Spleen (tissue), 11 donors: Measurements from ENCODE around the gene SARS2. TPM values are rescaled to one million over a fixed set of nuclear protein-coding genes. Genes with fewer than 3 reads are reported as not detected.
A peak's percentile ranks its signal among the peaks of the same experiment; 100 is the strongest.

Experiments
- DNase-seq: peaks from one replicate; pipeline ENCODE4 v3.0.0-alpha.2; 2020
- H3K27ac ChIP-seq, 8 donors: fragments of 200-600 bp; sonication (generic) in 7 of 8; 1 replicate in 4 of 8; 2 replicates in 4 of 8; pipeline versions ENCODE4 v1.5.0 to v1.8.0; 2016 to 2021; ENCODE audit warnings: inconsistent platforms in 4 of 8, mild to moderate bottlenecking in 4 of 8, moderate library complexity in 1 of 8
- H3K27me3 ChIP-seq, 7 donors: fragments of 200-600 bp; sonication (generic) in 6 of 7; replicated peaks in 1 of 7; 1 replicate in 4 of 7; 2 replicates in 3 of 7; pipeline versions ENCODE4 v1.5.0 to v1.8.0; 2016 to 2021; ENCODE audit warnings: inconsistent platforms in 3 of 7, mild to moderate bottlenecking in 1 of 7
- H3K36me3 ChIP-seq, 6 donors: fragments of 200-600 bp; sonication (generic) in 5 of 6; 1 replicate in 4 of 6; 2 replicates in 2 of 6; pipeline versions ENCODE4 v1.5.0 to v1.8.0; 2016 to 2021; ENCODE audit warnings: inconsistent platforms in 2 of 6
- H3K4me1 ChIP-seq, 6 donors: fragments of 200-600 bp; sonication (generic) in 5 of 6; 1 replicate in 3 of 6; 2 replicates in 3 of 6; pipeline versions ENCODE4 v1.5.0 to v1.8.0; 2016 to 2021; ENCODE audit warnings: inconsistent platforms in 3 of 6
- H3K4me3 ChIP-seq, 8 donors: fragments of 200-600 bp; sonication (generic) in 7 of 8; 1 replicate in 4 of 8; 2 replicates in 4 of 8; pipeline versions ENCODE4 v1.5.0 to v1.8.0; 2016 to 2021; ENCODE audit warnings: inconsistent platforms in 4 of 8, mild to moderate bottlenecking in 4 of 8, moderate library complexity in 2 of 8
- H3K9me3 ChIP-seq, 8 donors: fragments of 200-600 bp; sonication (generic) in 7 of 8; 1 replicate in 4 of 8; 2 replicates in 4 of 8; pipeline versions ENCODE4 v1.5.0 to v1.8.0; 2016 to 2021; ENCODE audit warnings: inconsistent platforms in 4 of 8
- CTCF ChIP-seq, 11 experiments: fragments of 200-600 bp in 7 of 11; fragments of 450-650 bp in 4 of 11; sonication (generic) in 4 of 11; IDR thresholded peaks in 8 of 11; conservative IDR thresholded peaks in 3 of 11; 1 replicate in 7 of 11; 2 replicates in 4 of 11; pipeline versions ENCODE4 v1.4.0 to v1.8.0; 2016 to 2021; ENCODE audit warnings: antibody characterized with exemption in 11 of 11, inconsistent platforms in 4 of 11, mild to moderate bottlenecking in 1 of 11
- POLR2A ChIP-seq, 3 donors: fragments of 450-650 bp; IDR thresholded peaks; one replicate each; pipeline ENCODE4 v1.5.1; 2017; ENCODE audit warnings: antibody characterized with exemption in 3 of 3, mild to moderate bottlenecking in 1 of 3
- POLR2AphosphoS5 ChIP-seq, 3 donors: sonication (generic); formaldehyde crosslinking; IDR thresholded peaks; one replicate each; pipeline ENCODE4 v1.5.1; 2017; ENCODE audit warnings: antibody characterized with exemption in 3 of 3
- WGBS, 5 donors: extraction: QIAGEN DNeasy Blood & Tissue Kit in 3 of 5; methylation state at CpG; one replicate each; pipeline versions ENCODE4 v1.1.5 to v1.1.7; 2013 to 2018; 5-methylcytosine and 5-hydroxymethylcytosine counted together
- intact Hi-C: fragments of 100-400 bp; cut with DNase I; formaldehyde crosslinking; loops from one replicate; pipeline ENCODE4 v1.15.0; 2023; ENCODE audit warnings: low total_unique reads
- polyA plus RNA-seq, 3 donors: library from polyadenylated mRNA; stranded (reverse); fragments of 200-250 nt; gene quantifications; one replicate each; pipeline ENCODE4 v1.2.1, GENCODE V29; 2013
- total RNA-seq, 7 donors: library from RNA; depleted of rRNA in 3 of 7; stranded (reverse); fragments of >200 nt in 3 of 7; fragmentation: NEBNext Ultra II Directional in 4 of 7; extraction: Animal tissue kit (Norgen Biotek cat#: 25700) in 4 of 7; gene quantifications; one replicate each; pipeline versions ENCODE4 v1.1.0 to v1.2.1, GENCODE V29; 2016 to 2021
- donor health status: healthy with polysubstance abuse.
- donor health status: DM: no; HTN: no; CAD: no; lungs with moderate emphysema.
- donor health status: DM: no; HTN: no; CAD: no.
- donor health status: Bipolar disorder and iron deficiency.
- donor health status: healthy.
- donor health status: DM: no; HTN: no; CAD: no.
- donor health status: DM: yes; HTN: yes; CAD: no.

The SARS2 gene
- total and polyA plus RNA-seq, 10 donors = 12.5 to 70.3 (median 26.9) TPM

- Histone ChIP-seq H3K9me3 (no peaks in the 10 kb centered on the region), H3K4me3 (no peak overlapping the region), H3K36me3 (peaks cover 0 to 37% (median 24%) of the 10 kb centered on the region in 6 donors), H3K4me1 (peaks cover 13 to 66% (median 38%) of the 10 kb centered on the region in 6 donors), H3K27ac (no peak overlapping the region), H3K27me3 (no peaks in the 10 kb centered on the region)
- intact Hi-C loops = no loop called here
- DNase-seq = no peak
- WGBS, 5 donors = 96 to 100% (median 100%) methylated on average over 1 of the region's 1 CpG
- TF ChIP-seq POLR2AphosphoS5 (IDR thresholded peaks at IDR 0.05) (no peak), CTCF (IDR thresholded peaks at IDR 0.05 in 8 of 11, conservative IDR thresholded peaks at IDR 0.05 in 3 of 11) (no peak), POLR2A (IDR thresholded peaks at IDR 0.05) (no peak)
These were observed 28.9 kb downstream of the SARS2 start for GRCh38 chr19:38901683-38902082.

GRCh38 chr19:38900743-38901190 lies 29.8 kb downstream of the SARS2 start:
- TF ChIP-seq POLR2AphosphoS5 (IDR thresholded peaks at IDR 0.05) (no peak), CTCF (IDR thresholded peaks at IDR 0.05 in 8 of 11, conservative IDR thresholded peaks at IDR 0.05 in 3 of 11) (no peak), POLR2A (IDR thresholded peaks at IDR 0.05) (no peak)
- H3K9me3 ChIP-seq = no peaks in the 10 kb centered on the region
- H3K27me3 ChIP-seq = no peaks in the 10 kb centered on the region
- H3K4me1 ChIP-seq = peaks cover 13 to 75% (median 38%) of the 10 kb centered on the region in 6 donors
- intact Hi-C loops = no loop called here
- H3K27ac ChIP-seq = peak overlapping the region in 5 of 8 donors; percentile 89 to 94 (median 94)
- 21 to 35% (median 31%) methylated on average over 3 of the region's 3 CpGs for WGBS, 5 donors
- peak overlapping the region in 7 of 8 donors; percentile 63 to 97 (median 88) for H3K4me3 ChIP-seq
- H3K36me3 ChIP-seq = peaks cover 0 to 28% (median 17%) of the 10 kb centered on the region in 6 donors
- no peak for DNase-seq

GRCh38 chr19:38900202-38900629 lies 30.3 kb downstream of the SARS2 start:
- Histone ChIP-seq H3K4me3 (peak overlapping the region; percentile 63 to 97 (median 90)), H3K9me3 (no peaks in the 10 kb centered on the region), H3K27me3 (no peaks in the 10 kb centered on the region), H3K27ac (peak overlapping the region; percentile 89 to 94 (median 93)), H3K36me3 (peaks cover 0 to 28% (median 12%) of the 10 kb centered on the region in 6 donors), H3K4me1 (peaks cover 13 to 80% (median 38%) of the 10 kb centered on the region in 6 donors)
- no peak for DNase-seq
- intact Hi-C loops = no loop called here
- 2 to 4% (median 3%) methylated on average over 8 of the region's 8 CpGs for WGBS, 5 donors
- TF ChIP-seq CTCF (IDR thresholded peaks at IDR 0.05 in 8 of 11, conservative IDR thresholded peaks at IDR 0.05 in 3 of 11) (no peak), POLR2AphosphoS5 (IDR thresholded peaks at IDR 0.05) (no peak), POLR2A (IDR thresholded peaks at IDR 0.05) (no peak)

- Histone ChIP-seq H3K4me3 (peak within 1 kb of the TSS; percentile 63 to 97 (median 90)), H3K36me3 (peaks cover 0 to 24% (median 6%) of the 10 kb centered on the region in 6 donors), H3K9me3 (no peaks in the 10 kb centered on the region), H3K4me1 (peaks cover 13 to 86% (median 38%) of the 10 kb centered on the region in 6 donors), H3K27ac (peak within 1 kb of the TSS; percentile 89 to 94 (median 93)), H3K27me3 (no peaks in the 10 kb centered on the region)
- intact Hi-C loops = no loop called here
- peak; percentile 100 for DNase-seq
- TF ChIP-seq POLR2AphosphoS5 (IDR thresholded peaks at IDR 0.05) (peak; percentile 93 to 95 (median 94)), POLR2A (IDR thresholded peaks at IDR 0.05) (peak in 2 of 3 donors; percentile 66 to 74), CTCF (IDR thresholded peaks at IDR 0.05 in 8 of 11, conservative IDR thresholded peaks at IDR 0.05 in 3 of 11) (peak in 4 of 11 experiments; percentile 29 to 51 (median 40))
- 0 to 1% (median 0%) methylated on average over 46 to 64 of the region's 64 CpGs for WGBS, 5 donors
These were observed 30.9 kb downstream of the SARS2 start, which contains the start of the genes NFKBIB and SIRT2 for GRCh38 chr19:38899447-38900201. Gene NFKBIB (plus strand): TSS chr19:38899969. CDS start chr19:38900033, 64 bp downstream. Gene SIRT2 (minus strand): TSS chr19:38899618. CDS start chr19:38899521, 97 bp downstream.
